GDM1 (cell line): ENCODE results near the gene ARAP1.

ENCODE experiments used
- DNase-seq: peaks from one replicate; lab custom pipeline; 2025; lab: John Stamatoyannopoulos, UW

Gene ARAP1

DNA sequence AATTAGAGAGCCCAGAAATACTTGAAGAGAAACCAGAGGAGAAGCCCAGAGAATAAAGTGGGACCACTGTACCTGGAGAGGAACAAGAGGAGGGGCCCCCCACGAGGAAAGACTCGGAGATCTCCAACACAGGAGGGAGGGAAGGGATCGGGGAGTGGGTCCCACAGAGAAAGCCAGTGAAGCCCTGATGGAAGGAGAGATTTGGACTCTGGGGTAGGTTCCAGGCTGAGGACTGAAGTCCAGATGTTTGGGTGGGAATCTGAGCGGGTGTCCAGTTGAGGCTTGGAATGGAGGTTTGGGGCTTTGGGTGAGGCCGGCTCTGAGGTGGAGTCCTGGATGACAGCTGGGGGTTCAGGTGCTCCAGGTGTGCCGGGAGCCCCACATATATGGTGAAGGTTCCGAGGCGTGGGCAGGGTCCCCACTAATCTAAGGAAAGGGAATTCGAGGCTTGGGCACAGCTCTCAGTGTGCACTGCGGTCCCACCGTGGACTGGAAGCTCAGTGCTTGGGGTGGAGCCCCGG, 110.6 kb downstream of the ARAP1 start:
- no peak for DNase-seq

DNA sequence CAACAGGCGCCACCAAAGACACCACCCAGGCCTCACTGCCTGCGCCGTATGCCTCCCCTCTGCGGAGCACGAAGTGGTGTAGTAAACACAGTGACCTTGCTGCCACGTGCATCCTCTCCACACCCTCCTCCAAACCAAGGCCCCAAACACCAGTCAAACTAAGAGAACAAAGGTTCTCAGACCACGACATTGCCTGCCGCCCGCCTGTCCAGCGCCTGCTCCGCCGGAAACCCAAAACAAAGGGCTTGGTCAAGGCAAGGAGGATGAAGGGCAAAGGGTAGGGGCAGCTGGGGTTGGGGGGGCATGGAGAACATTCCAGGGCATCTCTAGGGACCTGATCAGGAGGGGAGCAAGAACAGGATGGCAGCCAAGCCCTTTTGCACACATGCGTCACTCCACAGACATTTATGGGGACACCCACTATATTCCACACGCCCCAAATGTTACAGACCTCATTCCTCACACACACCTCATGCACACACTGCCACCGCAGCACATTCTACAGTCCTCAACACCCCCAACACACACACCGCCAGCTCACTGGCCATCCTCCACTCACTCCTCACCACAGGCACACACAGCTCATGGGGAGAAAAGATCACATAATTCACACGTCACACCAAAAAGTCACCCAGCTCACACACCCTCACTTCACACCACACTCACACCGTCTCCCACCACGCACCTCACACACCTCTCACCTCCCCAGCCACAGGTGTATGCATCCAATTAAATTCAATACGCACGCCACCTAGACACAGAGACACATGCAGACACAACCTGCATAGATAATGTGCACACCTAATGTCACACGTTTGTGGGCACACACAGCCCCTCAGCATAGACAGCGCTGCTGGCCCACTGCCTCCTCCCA, 112.5 kb downstream of the ARAP1 start:
- no peak for DNase-seq

DNA sequence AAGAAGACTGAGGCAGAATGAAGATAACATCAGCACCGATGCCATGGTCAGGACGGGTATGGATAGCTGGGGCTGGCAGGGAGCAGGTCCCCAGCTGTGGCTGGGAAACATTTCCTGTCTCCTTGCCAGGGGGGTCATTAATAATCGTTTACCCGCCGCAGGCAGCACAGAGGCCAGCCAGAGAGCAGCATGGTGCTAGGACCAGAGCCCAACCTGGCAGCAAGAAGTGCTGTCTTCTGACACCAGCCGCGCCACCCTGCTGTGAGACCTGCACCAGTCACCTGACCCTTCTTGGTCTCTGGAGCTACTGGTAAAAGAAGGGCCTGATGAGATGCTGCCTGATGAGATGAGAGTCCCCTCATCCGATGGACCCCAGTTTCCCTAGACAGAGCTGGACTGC, 114.3 kb downstream of the ARAP1 start:
- no peak for DNase-seq

DNA sequence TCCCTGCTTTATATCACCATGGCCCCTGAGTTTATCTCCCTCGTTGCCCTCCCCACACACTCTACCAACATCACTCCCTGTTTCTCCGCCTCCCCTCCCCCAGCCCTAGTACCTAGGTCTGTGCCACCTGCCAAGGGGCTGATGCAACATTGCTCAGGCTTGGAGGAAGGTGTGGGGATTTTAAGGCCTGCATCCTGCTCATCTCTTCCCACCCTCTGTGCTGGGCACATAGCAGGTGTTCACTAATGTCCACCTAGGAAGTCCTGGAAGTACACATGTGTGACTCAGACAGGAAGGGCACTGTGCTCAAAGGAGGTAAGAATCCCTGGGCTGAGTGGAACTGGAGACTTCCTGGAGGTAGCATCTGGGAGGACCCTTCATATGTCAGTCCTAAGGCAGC, 115.0 kb downstream of the ARAP1 start:
- DNase-seq = no peak

DNA sequence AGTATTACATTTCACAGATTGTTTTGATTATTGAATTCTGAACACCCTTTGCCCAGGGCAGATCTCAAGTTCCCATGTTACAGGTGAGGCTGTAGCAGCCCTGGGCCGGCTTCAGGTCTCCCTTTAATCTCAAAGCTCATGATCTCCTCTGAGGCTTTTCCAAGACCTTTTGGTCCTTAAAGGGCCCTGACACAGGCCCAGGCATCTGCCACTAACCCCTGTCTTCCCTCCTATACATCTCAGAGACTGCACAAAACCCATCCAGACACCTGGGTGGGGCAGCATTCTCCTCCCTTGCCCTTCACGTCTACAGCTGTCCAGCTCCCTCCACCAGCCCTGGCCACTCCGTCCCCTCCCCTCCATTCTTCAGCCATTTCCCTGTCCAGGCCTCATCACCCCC, 115.8 kb downstream of the ARAP1 start:
- DNase-seq = no peak

DNA sequence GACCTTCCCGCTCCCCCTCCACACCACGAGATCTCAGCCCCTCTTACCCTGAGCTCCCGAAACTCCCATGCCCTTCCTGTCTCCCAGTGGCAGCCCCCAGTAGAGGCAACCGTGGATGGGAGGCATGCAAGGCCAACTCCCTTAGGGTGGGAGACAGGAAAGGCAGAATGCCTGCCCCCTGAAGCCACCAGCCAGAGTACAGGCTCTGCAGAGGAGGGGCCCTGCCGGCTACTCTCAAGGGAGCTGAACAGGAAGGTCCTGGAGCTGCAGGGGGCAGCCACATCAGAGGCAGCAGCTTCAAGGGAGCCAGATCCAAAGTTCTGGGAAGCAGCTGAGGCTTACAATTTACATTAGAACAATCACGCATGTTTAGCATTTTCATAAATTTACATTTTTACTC, 116.3 kb downstream of the ARAP1 start:
- no peak for DNase-seq

DNA sequence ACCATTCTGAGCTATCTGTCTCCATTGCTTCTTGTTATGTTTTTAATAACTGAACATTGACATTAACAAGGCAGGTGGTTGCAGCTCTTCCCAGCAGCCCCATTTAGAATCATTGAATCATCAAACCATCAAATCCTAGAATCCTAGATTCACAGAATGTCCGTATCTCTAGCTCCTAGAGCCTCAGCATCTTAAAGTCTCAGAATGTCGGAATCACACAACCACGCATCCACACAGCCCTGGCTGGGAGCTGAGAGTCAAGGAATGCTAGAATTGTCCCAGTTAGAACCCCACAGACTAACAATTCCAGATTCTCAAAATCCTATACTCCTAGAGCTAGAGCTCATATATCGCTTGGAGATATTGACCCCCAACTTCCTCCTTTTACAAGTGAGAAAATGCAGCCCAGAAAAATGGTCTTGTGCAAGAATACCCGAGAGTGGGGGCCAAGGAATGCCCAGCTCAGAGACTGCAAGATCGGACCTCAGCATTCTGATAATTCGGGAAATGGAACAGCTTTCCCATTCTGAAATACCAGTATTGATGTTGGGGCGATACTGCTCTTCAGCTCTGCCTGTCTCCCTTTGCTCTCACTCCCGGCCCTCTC, 116.8 kb downstream of the ARAP1 start:
- DNase-seq = no peak
